NOMO-1 (cell line): ENCODE data around the gene TMEM120A.
A peak's percentile ranks its signal among the peaks of the same experiment; 100 is the strongest.
"Not testable (repeated sequence)": the region's sequence is repeated elsewhere in the genome, so short reads cannot be mapped to it uniquely, and the experiment has no call there.

Experiments
- DNase-seq, 2 experiments: peaks; one replicate each; lab custom pipeline; 2025; ENCODE audit not compliant: unreplicated experiment in 2 of 2; lab: John Stamatoyannopoulos, UW

Gene TMEM120A

DNA sequence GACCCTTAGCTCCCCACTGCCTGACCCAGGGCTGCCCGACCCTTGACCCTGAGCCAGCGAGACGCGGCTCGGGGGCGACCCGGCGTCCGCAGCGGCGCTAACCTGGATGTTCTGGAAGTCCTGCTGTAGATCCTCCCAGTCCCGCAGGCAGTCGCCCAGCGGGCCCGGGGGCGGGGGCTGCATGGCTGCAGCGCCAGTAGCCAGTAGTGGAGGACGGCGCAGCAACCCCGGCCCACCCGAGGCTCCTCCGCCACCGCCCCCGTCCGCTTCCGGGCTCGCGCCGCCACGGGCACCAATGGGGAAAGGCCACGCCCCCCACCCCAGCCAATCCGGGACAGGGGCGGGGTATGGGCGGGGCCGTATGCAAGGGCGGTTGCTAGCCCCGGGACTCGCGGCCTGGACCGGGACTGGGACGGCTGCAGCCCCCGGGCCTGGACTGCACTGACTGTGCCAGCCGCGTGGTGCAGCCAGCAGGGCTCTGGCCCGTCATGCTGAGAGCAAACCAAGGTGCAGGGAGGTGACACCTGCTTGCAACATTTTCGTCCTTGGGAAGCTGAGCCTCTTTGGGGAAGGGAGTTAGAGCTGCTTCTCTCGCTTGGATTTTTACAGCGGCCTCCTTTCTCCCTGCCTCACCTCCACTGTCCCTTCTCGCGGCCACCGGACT lies at the start of gene TMEM120A:
Gene TMEM120A (minus strand): TSS at position 208 of the 664 bp plus-strand sequence. CDS start 25 bp downstream, at position 183.
- peak; percentile 99 to 100 for DNase-seq

DNA sequence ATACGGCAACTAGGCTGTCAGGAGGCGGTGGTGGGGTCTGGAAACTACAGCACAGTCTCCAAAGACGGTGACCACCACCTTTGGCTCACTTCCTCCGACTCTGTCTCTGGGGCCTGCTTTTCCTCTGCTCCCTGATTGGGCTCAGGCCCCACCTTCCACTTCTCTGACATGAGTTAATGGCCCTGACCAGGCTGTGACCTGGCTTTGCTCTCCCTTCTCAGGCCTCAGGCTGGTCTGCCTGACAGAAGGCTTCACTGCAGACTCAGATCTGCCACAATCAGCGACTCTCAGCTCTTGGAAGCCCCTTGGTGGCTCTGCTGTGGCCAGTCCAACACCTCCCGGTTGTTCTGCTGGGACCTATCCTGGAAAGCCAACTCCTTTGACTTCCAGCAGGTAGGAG lies 45.7 kb upstream of the TMEM120A start:
- no peak for DNase-seq

DNA sequence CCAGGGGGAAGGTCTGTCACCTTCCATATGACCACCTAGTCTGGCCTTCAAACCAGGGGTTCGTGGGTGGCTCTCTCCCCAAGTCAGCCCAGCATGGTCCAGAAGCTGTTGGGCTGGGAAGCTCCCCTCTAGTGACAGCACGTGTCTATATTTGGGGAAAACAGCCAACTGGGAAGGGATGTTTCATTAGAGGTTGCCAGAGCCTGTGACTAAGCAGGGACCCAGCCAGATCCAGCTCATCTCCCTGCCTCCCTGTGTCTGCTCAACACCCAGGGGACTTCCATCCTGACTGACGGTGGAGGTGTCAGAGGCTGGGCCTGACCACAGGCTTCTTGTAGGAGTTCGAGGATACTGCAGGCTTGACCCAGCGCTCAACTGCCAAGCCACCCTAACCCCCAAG lies 42.9 kb upstream of the TMEM120A start:
- no peak for DNase-seq

DNA sequence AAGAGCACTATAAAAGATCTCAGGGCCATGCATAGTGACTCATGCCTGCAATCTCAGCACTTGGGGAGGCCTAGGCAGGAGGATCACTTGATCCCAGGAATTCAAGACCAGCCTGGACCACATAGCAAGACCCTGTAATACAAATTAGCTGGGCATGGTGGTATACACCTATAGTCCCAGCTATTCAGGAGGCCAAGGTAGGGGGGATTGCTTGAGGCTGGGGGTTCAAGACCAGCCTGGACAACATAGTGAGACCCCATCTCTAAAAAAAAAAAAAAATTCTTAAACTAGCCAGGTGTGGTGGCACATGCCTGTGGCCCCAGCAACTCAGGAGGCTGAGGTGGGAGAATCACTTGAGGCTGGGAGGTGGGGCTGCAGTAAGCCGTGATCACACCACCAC lies 37.6 kb upstream of the TMEM120A start:
- DNase-seq = no peak

DNA sequence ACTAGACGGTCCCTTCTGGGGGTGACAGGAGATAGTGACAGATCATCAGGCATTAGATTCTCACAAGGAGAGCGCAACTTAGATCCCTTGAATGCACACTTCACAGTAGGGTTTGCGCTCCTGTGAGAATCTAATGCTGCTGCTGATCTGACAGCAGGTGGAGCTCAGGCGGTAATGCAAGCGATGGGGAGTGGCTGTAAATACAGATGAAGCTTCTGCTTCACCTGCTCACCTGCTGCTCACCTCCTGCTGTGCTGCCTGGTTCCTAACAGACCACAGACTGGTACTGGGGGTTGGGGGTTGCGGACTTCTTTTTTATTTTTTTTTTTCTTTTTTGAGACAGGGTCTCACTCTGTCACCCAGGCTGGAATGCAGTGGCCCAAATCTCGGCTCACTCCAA lies 35.3 kb upstream of the TMEM120A start:
- not testable (repeated sequence) for DNase-seq

- peak; percentile 95 to 97 for DNase-seq
Measured at GRCh38 chr7:76023002-76023401, 28.6 kb upstream of the TMEM120A start.

- DNase-seq = no peak
Measured at GRCh38 chr7:76022026-76022780, 27.8 kb upstream of the TMEM120A start.

- DNase-seq = peak; percentile 60 to 70
Measured at GRCh38 chr7:76020031-76020714, 25.8 kb upstream of the TMEM120A start.

DNA sequence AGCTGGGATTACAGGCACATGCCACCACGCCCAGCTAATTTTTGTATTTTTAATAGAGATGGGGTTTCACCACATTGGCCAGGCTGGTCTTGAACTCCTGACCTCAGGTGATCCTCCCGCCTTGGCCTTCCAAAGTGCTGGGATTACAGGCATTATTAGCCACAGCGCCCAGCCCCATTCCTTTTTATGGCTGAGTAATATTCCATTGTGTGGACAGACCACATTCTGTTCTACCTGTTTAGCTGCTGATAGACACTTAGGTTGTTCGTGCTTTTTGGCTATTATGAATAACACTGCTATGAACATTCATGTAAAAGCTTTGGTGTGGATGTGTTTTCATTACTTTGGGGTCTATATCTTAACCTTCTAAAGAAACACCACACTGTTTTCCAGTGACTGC lies 24.1 kb upstream of the TMEM120A start:
- DNase-seq = not testable (repeated sequence)

GRCh38 chr7:76016191-76016947 lies 22.0 kb upstream of the TMEM120A start:
- no peak for DNase-seq

GRCh38 chr7:76011442-76011861 lies 17.1 kb upstream of the TMEM120A start:
- DNase-seq = no peak

DNA sequence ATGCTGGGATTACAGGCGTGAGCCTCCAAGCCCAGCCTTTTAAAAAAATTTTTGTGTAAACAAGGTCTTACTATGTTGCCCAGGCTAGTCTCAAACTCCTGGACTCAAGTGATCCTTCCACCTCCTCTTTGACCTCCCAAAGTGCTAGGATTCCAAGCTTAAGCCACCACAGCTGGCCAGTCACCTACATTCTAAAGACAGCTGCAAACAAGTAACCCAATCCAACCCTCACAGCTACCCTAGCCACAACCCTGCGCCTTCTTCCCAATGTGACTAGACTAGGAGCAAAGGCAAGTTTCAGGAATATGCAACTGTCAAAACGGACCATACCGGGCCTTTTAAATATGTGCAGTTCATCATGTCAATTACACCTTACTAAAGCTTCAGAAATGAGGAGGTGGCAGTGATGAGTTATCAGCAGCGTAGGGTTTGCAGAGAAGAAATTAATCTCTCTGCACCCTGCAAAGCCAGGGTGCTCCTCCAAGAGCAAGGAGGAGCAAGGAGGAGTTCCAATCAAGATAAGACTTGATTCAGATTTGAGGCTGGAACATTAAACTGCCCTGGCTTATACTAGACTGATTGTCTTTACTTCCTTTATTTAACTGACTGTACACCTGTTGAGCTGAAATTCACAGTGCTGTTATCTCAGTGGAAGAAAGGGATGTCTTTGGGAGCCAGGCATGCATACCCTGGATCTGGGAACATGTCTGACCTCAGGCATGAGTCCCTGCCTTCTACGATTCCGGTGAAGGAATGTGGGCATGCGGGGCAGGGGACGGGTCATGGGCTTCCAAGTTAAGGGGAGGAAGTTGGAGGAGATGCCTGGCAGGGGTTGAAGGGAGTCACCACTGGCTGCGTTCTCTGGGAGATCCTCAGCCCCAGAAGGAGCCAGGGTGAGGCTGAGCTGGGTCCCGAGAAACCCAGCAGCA lies 15.5 kb upstream of the TMEM120A start:
- DNase-seq = no peak

DNA sequence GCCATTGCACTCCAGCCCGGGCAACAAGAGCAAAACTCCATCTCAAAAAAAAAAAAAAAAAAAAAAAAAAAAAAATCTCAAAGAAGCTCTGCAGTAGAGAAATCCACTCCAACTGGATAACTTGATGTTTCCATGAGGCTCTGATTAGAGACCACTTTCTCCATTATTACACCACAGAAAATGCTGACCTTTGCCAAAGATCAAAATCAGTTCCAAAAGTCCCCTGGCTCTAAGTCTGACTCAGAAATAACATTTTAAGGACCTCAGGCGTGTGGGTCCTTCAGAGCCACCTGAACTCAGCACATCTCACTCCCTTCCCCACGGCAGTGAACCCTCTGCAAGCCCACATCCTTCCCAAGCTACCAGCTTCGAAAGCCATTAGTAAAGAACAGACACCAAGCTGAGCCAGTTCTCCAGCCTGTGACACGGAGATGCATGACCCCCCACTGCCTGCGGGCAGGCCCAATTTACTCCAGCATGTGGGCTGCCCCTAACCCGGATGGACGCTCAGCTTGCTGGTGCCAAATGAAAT lies 13.8 kb upstream of the TMEM120A start:
- DNase-seq = no peak

DNA sequence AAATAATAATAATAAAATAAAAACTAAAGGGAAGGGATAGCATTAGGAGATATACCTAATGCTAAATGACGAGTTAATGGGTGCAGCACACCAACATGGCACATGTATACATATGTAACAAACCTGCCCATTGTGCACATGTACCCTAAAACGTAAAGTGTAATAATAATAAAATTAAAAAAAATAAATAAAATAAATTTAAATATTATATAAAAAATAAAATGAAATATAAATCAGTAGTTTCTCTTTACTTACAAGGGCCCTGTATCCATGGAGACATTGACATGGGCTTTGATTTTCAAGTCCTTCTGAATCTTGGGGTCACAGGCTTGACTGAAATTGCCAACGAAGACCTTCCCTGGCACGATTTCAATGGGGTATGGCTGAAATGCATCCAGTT lies 10.6 kb upstream of the TMEM120A start:
- DNase-seq = not testable (repeated sequence)

- no peak for DNase-seq
Measured at GRCh38 chr7:76003351-76003750, 9.0 kb upstream of the TMEM120A start.

GRCh38 chr7:76002822-76003221 lies 8.4 kb upstream of the TMEM120A start:
- DNase-seq = no peak

- DNase-seq = no peak
Measured at GRCh38 chr7:76002139-76002538, 7.7 kb upstream of the TMEM120A start.

- DNase-seq = no peak
Measured at GRCh38 chr7:76000566-76000965, 6.2 kb upstream of the TMEM120A start.

- DNase-seq = no peak
Measured at GRCh38 chr7:75998038-75998437, 3.6 kb upstream of the TMEM120A start.

DNA sequence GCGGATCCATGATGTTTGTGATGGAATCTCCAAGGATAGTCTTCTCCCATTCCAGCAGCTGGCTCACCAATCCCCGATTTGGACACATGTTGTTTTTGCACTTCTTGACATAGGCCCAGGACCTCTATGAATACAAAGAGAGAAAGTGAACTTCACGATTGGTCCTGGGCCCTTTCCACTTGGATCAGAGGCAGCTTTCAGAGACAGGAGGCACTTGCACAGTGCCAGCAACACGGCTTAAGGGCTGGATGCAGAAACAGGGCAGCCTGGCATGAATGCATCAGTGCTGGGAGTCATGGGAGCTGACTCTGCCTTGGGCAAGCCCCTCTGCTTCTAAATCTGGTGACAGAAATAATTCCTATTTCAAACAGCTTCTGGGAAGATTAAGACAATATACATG lies 2.1 kb upstream of the TMEM120A start:
- no peak for DNase-seq
